Right ventricle myocardium inferior (tissue), 1 donor: ENCODE measurements around the gene ARHGAP26. TPM values are rescaled to one million over a fixed set of nuclear protein-coding genes. Genes with fewer than 3 reads are reported as not detected.
"Not testable (repeated sequence)": the region's sequence is repeated elsewhere in the genome, so short reads cannot be mapped to it uniquely, and the experiment has no call there.

ENCODE experiments used
- ATAC-seq: fragments of 200-7000 bp; cut with Tn5 transposase; one replicate; pipeline ENCODE4 v1.9.1; 2020; ENCODE audit warnings: mild to moderate bottlenecking, moderate library complexity
- DNase-seq: peaks from one replicate; pipeline ENCODE4 v3.0.0; 2021; ENCODE audit errors: missing footprints
- intact Hi-C: fragments of 100-400 bp; cut with DNase I; formaldehyde crosslinking; loops from one replicate; pipeline ENCODE4 v1.11.0; 2022
- total RNA-seq: library from RNA; stranded (reverse); fragmentation: NEBNext Ultra II Directional; extraction: Animal tissue kit (Norgen Biotek cat#: 25700); gene quantifications from one replicate; pipeline ENCODE4 v1.2.1, GENCODE V29; 2021
- donor health status: DM: no; HTN: yes; CAD: no; lungs with severe emphysema.

ARHGAP26 gene
- total RNA-seq, 1 donor from 2014 or later: 29.8 TPM

DNA sequence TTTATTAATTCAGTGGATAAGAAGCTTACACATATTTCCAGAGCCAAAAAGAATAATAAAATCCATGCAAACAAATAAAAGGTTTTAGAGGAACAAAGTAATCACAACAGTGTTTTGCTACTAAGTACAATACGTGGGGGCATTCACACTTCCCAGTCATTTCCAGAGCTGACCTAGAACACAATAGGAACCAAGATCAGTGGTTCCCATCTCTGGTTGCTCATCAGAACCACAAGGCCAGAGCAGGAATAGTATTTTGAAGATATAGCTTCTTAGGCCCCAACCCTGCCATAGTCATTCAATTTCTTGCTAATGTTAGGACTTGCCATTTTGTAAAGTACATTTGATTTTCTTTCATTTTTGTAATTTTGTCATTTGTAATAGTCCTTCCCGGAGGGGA lies 417.9 kb downstream of the ARHGAP26 start:
- ATAC-seq (no peak), DNase-seq (no peak)
- intact Hi-C loops: loop anchor here (10.0 kb wide), 1 partner anchor 263 kb away; no protein-coding TSS in a partner anchor

DNA sequence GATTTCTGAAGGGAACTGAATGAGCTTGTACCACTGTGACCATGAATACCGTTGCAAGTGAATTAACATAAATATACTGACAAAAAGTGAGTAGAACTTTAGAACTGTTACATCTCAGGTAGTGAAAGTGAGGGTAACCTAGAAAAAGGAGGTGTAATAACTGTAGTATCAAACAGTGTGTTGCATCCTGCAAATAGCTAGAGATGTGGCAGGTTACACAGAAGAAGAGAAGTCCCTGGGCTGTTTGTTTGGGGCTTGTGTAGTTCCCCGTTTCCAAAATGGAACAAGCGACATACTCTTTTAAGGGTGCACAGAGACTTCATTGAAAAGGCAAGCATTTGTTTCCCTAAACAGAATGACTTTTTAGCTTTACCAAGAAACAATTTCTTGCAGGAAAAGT lies 418.5 kb downstream of the ARHGAP26 start:
- DNase-seq: no peak

DNA sequence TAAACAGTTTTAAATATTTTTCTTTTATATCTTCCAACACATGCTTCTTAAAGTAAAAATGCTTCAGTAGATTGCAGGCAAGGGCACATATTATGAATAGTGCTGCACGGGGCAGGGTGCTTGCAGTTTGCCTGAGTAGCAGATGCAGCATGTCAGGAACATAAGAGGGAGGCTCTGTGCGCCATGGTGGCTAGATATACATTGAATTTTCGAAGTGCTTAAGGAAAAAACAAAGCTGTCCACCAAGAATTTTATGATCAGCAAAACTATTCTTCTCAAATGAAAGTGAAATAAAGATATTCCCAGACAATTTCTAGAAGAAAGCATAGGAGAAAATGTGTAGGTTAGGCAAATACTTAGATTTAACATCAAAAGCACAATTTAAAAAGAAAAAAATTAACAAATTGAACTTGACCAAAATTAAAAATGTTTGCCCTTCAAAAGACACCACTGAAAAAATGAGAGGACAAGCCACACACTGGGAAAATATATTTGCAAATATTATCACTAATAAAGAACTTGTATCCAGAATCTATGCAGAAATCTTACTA lies 420.2 kb downstream of the ARHGAP26 start:
- intact Hi-C loops: no loop called here
- DNase-seq: no peak
- no peak for ATAC-seq

More for the DNA sequence above, 418.5 kb downstream of the ARHGAP26 start:
- ATAC-seq: no peak
- intact Hi-C loops: loop anchor here (10.0 kb wide), 1 partner anchor 264 kb away; no protein-coding TSS in a partner anchor

DNA sequence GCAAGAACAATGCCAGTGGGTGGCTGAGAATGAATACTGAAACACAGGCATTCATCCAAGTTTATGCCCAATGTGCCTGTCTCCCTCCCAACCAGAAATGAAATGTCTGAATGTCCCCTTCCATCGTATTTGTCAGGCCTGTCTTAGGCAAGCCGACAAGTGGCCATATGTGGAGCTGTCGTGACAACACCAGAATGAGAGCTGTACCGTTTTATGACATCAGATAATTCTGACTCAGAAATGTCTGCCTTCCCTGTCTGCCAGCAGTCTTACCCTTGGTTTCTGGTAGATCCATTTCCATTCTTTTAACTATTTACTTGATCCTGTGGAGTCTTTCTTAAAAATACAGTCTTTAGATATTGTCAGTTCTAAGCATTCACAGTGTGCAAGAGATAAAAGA lies 421.5 kb downstream of the ARHGAP26 start:
- DNase-seq (no peak), ATAC-seq (no peak)
- intact Hi-C loops: no loop called here

DNA sequence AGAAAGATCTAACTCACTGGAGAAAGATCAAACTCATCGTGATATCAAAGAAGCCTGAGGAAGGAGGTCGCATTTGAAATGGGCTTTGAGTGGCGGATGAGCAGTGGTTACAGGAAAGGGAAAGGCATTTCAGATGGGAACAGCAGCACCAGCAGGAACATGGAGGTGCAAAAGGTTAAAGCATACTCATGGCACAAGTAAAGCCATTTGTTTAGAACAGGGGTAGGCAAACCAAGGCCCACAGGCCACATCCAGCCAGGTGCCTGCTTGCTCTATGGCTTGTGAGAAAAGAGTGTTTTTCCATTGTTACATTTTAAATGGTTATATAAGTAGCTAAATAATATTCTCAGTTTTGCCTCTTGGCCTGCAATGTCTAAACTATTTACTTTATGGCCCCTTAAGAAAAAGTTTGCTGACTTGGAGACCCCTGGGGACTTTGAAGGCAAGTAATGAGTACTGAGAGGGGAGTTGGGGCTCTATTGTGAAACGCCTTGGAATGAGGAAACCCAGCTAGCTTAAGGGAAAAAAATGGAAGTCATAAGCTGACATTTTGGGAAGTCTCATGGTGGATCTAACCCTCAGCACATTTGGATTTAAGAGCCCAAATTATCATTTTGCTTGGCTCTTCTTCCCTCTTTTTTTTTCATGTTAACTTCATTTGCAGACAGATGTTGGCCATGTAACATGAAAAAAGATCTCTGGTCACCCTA lies 422.2 kb downstream of the ARHGAP26 start:
- no peak for DNase-seq
- peak; percentile 49 for ATAC-seq
- intact Hi-C loops: no loop called here

DNA sequence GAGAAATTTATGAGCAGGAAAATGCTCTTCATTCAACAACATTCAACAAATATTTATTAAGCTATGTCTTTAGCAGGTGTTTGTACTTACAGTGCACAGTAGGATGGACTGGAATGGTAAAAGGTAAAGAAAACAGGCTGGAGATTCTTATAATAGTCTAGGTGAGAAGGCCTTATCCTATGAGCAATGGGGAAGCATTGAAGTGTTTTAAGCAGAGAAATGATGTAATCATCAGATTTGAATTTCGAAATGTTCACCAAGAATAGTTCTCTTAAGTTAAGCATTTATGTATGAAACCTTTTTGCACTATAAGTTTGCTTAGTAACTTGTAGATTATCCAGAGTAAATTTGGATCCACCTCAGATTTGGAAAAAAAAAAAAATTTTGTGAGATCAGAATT lies 424.0 kb downstream of the ARHGAP26 start:
- intact Hi-C loops: no loop called here
- DNase-seq (no peak), ATAC-seq (no peak)

DNA sequence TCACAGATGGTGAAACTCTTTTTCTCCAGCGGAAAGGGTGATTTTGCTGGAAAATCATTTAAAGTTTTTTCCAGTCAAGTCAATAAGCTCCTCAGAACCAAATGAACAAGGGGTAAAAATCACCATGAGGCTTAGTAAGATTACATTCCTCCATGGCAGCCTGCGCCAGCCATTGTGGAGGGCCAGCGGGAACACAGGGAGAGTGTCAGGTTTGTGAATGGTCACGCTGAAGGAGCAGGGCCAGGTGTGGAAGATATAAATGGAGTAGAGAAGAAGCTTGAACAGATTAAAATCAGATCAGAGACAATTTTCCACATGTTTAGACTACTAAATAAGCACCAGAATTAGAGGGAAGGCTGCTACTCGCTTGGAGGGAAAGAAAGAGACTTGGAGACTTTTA lies 424.5 kb downstream of the ARHGAP26 start:
- no peak for ATAC-seq
- no peak for DNase-seq
- intact Hi-C loops: no loop called here

DNA sequence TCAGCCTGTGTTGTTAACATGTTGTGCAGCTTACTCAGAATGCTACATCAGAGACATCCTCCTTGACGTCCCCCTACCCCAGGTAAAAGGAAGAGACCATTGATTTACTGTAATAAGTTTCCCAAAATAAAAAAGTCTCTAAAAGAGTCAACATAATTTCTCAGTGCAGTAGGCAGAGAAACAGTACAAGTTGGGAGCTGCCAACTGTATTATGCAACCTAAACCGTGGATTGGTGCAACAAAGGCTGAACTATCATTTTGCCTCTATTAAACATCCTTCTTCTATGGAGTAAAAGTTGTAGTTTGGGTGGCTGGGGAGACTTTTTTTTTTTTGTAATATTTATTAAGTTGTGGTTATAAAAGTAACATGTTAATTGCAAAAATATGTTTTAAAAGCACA lies 425.3 kb downstream of the ARHGAP26 start:
- DNase-seq (no peak), ATAC-seq (peak; percentile 71)
- intact Hi-C loops: no loop called here

DNA sequence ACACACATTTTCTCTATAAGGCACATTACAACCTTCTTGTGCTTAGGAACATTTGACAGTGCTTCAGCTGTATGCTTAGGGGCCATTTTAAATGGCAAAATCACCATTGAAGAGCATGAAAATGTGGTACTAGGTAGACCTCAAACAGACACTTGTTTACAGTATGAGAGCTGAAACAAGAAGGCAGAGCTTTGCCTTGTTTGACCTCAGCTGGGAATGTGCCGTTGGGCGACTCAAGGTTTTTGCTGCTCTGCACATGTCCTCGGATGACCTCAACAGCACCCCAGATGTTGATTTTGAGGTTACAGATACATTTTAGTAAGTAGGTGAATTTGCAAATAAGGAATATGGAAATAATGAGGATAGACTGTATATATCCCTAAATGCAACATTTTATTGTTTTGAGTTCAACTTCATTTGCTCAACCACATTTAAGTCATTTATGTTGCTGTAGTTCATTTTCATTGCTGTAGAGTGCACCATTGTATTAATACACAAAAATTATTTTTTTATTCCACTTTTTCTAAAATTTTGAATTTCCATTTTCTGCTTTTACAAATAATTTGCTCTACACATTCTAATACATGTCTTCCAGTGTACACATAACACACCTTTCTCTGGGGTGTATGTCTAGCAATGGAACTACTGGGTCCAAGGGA lies 426.6 kb downstream of the ARHGAP26 start:
- intact Hi-C loops: no loop called here
- no peak for DNase-seq
- no peak for ATAC-seq

DNA sequence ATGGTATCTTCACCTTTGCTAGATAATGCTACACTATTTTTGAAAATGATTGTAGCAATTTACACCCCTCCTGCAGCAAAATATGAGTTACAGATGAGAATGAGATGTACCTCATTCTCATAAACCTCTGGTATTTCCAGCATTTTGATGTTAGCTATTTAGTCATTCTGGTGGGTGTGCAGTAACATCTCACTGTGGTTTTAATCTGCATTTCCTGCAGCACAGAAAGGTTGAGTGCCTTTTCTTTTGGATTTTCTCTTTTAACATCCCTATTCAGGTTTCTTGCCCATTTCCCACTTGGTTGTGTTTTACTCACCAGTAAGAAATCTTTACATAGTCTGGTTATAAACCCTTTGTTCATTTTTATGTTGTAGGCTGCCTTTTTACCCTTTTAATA lies 427.1 kb downstream of the ARHGAP26 start:
- ATAC-seq: no peak
- intact Hi-C loops: no loop called here
- no peak for DNase-seq

DNA sequence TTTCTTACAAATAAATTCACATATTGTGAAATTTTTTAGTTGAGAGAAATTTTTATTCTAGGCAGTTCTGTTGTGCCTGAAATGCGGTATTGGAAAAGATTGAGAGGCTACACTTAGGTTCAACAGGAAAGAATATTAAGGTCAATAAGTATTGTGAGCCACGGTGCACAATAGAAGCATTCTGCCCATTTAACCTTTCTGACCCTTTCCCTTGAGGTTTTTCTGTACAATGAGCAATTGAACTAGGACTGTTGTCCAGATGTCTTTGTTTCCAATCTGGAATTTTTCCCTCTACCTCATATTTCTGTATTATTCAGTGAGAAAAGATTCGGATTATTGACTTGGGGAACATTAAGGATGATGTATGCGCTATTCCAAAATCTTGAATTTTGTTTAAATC lies 428.2 kb downstream of the ARHGAP26 start:
- DNase-seq (no peak), ATAC-seq (no peak)
- intact Hi-C loops: no loop called here

DNA sequence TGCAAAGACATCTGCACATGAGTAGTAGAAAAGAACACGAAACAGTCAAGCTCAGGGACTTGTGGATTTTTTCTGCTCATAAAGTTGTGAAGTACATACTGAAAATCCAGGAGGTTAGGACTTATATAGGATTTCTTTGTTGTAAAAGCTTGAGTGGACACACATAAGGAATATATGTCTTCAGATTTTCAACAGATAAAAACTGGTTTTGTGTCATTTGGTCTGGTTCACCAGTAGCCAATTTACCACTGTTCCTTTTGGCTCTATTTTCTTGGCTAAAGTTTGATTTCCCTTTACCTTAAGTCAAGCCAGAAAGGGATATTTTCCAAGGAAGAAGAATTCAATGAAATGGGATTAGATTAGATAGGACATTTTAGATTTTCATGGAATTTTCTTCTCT lies 429.0 kb downstream of the ARHGAP26 start:
- ATAC-seq: no peak

DNA sequence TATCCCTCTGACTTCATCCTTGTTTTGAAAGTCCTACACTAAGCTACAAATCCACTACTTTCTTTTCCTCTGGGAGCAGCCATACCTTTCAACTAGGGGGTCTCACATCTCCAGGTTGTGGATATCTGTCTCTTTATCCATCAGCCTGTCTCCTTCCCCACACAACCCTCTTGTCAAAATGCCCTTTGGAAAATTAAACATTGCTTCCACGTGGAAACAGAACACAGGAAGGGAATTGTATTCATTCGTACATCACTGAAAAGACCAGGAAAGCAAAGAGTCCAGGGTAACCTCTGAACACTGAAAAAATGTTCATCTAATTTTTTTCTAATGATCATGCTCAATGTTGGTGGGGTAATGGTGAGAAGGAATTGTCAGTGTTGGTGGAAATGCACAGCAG lies 429.7 kb downstream of the ARHGAP26 start:
- DNase-seq: no peak
- intact Hi-C loops: loop anchor here (2.0 kb wide), 2 partner anchors 63 to 205 kb away; no protein-coding TSS in a partner anchor
- no peak for ATAC-seq

More for the DNA sequence above, 429.0 kb downstream of the ARHGAP26 start:
- intact Hi-C loops: no loop called here
- no peak for DNase-seq

DNA sequence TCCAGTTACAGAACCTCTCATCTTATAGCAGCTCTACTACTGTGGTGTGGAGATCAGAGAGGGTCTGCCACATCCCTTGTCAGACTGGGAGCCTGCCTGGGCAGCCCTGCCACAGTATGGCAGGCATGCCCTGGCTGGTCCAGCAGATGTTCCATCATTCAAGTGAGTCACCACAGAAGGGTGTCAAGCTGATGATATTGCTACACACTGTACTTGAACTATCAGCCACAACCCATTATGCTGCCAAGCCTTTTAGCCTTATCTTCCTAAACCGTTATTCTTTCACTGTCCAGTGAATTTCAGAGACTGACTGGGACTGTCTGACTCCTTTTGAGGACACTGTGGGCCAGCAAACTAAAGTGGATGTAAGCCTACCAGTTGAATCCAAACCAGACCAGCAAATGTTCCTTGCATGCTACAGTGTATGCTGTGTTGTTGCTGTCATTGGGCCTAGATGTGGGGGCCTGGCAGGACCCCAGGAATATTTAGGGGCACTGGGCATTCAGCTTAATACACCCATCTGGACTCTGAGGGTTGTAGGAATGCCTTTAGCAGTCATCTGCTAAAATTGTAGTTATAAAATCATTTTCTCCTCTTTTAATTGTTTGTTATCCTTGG lies 430.7 kb downstream of the ARHGAP26 start:
- peak; percentile 97 for ATAC-seq
- intact Hi-C loops: loop anchor here (2.0 kb wide), 2 partner anchors 64 to 204 kb away; no protein-coding TSS in a partner anchor
- DNase-seq: no peak

DNA sequence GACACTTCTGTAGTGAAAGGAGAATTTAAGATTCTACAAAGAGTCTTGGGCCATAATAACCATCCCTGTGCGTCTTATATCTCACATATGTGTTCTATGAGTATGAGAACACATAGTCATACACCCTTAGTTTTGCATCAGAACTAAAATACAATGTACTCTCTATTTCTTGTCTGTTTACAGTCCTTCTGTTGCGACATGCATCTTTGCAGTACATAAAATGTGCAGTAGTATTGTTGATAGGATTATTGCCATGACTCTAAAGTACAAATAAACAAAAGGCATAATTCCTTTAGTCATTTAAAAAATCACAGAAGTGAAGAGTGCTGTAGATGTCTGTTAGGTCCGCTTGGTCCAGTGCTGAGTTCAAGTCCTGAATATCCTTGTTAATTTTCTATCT lies 431.4 kb downstream of the ARHGAP26 start:
- ATAC-seq (no peak), DNase-seq (no peak)
- intact Hi-C loops: loop anchor here (2.0 kb wide), 2 partner anchors 65 to 203 kb away; no protein-coding TSS in a partner anchor

DNA sequence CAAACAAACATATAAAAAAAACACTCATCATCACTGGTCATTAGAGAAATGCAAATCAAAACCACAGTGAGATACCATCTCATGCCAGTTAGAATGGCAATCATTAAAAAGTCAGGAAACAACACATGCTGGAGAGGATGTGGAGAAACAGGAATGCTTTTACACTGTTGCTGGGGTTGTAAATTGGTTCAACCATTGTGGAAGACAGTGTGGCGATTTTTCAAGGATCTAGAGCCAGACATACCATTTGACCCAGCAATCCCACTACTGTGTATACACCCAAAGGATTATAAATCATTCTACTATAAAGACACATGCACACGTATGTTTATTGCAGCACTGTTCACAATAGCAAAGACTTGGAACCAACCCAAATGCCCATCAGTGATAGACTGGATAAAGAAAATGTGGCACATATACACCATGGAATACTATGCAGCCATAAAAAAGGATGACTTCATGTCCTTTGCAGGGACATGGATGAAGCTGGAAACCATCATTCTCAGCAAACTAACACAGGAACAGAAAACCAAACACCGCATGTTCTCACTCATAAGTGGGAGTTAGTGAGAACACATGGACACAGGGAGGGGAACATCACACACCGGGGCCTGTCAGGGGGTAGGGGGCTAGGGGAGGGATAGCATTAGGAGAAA lies 433.3 kb downstream of the ARHGAP26 start:
- ATAC-seq, intact Hi-C loops, DNase-seq: not testable (repeated sequence)

DNA sequence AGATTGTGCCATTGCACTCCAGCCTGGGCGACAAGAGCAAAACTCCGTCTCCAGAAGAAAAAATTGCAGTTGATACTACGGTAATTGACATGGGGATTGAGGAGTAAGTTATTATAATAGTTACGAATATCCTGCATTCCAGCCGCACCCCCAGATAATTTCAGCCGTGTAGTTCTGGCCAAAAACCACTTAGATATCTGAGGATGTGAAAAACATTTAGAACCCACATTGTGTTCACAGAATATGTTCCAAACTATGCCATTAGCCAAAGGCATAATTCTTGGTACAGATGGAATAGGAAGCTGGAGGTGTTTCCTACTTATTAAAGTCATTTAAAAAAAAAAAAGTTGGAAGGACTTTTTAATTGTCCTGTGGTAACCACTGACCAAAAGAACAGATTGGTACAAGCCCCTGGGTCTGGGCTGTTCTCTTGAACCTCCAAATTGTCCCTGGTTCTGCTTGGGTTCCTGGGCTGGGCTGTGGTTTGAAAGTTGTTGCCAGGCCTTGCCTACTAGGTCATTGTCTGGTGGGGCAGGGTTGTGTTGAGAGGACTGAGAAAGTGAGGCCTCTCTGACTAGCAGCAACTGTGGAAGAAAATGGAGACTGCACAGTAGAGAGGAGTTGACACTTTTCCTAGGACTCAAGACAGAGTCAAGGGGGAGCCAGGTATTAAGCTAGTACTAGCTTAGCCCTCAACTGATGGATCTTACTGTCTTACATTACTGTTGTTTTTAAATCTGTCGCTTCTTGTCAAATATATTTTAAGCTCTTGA lies 434.5 kb downstream of the ARHGAP26 start:
- no peak for DNase-seq
- intact Hi-C loops: loop anchor here (5.0 kb wide), 2 partner anchors 97 to 202 kb away; no protein-coding TSS in a partner anchor
- no peak for ATAC-seq

DNA sequence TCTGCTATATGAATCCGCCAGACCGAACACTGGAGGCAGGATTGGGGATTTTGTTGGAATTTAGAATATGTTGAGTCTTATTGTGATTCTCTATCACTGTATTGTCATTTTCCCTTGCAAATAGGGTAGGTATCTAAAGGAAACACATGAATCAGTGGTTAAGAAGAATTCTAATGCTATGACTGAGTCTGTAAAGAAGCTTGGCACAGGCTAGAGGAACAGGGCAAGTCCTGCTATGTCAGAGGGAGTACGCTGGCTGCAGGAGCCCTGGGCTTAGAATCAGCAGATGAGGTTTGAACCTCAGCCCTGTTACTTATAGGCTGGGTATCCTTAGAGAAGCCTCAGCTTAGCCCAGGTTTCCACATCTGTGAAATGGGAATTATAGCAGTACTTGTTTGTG lies 435.2 kb downstream of the ARHGAP26 start:
- DNase-seq (no peak), ATAC-seq (no peak)
- intact Hi-C loops: loop anchor here (5.0 kb wide), 2 partner anchors 98 to 203 kb away; no protein-coding TSS in a partner anchor
